ENCODE measurements around the gene DGUOK.

The DGUOK gene

DNA sequence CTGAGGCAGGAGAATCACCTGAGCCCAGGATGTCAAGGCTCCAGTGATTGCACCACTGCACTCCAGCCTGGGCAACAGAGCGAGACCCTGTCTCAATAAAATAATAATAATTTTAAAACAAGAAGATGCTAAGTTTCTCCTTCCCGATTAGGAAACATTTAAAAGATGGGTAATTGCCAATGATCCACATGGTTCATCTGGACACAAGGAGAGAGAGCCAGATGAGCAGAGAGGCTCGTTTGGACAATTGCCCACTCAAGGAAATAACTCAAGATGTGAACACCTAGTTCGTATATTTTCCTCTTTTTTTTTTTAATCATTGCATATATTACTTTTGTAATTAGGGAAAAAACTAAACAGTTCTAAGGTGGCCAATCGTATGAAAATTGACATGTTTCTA lies 37.5 kb upstream of the DGUOK start:
- TF ChIP-seq, protein P1, sequence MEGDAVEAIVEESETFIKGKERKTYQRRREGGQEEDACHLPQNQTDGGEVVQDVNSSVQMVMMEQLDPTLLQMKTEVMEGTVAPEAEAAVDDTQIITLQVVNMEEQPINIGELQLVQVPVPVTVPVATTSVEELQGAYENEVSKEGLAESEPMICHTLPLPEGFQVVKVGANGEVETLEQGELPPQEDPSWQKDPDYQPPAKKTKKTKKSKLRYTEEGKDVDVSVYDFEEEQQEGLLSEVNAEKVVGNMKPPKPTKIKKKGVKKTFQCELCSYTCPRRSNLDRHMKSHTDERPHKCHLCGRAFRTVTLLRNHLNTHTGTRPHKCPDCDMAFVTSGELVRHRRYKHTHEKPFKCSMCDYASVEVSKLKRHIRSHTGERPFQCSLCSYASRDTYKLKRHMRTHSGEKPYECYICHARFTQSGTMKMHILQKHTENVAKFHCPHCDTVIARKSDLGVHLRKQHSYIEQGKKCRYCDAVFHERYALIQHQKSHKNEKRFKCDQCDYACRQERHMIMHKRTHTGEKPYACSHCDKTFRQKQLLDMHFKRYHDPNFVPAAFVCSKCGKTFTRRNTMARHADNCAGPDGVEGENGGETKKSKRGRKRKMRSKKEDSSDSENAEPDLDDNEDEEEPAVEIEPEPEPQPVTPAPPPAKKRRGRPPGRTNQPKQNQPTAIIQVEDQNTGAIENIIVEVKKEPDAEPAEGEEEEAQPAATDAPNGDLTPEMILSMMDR (IDR thresholded peaks at IDR 0.05; ENCODE audit: insufficient read depth, low read depth, low read length, missing control alignments): no peak
- DNase-seq (ENCODE audit: low read depth): no peak
- no peak overlapping the region for H3K4me3 ChIP-seq (ENCODE audit: low read depth, low read length)

DNA sequence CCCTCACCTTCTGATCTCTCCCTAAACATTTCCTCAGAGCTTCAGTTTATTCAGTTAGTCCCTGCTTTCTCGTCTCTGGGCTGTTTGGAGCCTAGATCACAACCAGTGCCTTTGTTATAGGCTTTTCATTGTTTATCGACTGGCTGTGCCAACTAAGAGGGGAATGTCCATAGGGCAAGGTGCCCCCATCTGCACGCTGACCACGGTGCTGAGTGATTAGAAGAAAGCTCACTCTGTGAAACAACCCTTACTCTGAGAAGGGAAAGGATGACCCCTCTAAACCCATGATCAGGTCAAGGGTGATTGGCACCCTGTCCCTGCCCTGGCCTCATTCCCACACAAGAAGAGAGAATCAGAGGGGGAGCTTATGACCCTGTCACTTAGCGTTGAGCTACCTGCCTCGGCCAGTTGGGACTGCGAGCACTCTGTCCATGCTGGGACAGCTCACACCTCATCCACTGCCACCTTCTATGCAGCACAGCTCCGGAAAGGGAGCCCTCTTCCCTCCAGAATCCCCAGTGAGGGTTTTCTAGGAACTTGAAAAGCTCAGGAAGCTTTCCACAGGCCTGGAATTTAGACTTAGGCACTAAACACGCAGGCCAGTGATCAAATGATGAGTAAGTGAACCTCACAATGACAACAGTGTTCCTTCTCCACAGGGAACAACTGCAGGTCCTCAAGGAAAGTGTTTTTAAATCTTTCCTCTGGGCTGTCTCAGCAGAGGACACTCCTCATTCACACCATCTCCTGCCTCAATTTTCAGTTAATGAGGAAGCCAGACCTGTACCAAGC lies 36.2 kb upstream of the DGUOK start:
- no peak overlapping the region for H3K4me3 ChIP-seq (ENCODE audit: low read depth, low read length)
- no peak for DNase-seq (ENCODE audit: low read depth)
- TF ChIP-seq, protein P1 (IDR thresholded peaks at IDR 0.05; ENCODE audit: insufficient read depth, low read depth, low read length, missing control alignments): no peak

DNA sequence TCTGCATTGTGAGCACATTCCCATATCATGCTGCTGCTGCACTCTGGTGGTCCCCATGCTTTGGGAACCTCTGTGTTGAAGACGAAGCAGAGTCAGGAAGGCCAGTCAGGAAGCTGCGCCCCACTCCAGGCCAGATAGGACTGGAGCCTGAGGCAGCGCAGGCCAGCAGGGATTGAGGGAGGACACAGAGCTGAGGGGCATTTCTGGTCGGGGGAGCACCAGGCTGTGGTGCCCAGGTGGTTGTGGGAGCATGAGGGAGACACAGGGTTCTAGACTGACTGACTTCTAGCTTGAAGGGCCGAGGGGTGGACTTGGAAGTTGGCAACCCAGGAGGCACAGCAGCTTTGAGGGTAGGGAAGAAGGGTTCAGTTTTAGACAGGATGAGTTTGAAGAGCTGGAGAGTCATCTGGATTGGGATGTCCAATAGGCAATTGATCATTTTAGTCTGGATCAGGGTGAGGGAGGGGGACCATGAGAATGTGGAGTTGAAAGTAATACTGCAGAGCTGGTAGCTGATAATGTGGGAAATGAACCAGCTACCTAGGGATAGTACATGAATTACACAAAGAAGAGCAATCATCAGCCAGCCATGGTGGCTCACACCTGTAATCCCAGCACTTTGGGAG lies 35.3 kb upstream of the DGUOK start:
- DNase-seq (ENCODE audit: low read depth): no peak
- TF ChIP-seq, protein P1 (IDR thresholded peaks at IDR 0.05; ENCODE audit: insufficient read depth, low read depth, low read length, missing control alignments): no peak
- H3K4me3 ChIP-seq (ENCODE audit: low read depth, low read length): no peak overlapping the region

DNA sequence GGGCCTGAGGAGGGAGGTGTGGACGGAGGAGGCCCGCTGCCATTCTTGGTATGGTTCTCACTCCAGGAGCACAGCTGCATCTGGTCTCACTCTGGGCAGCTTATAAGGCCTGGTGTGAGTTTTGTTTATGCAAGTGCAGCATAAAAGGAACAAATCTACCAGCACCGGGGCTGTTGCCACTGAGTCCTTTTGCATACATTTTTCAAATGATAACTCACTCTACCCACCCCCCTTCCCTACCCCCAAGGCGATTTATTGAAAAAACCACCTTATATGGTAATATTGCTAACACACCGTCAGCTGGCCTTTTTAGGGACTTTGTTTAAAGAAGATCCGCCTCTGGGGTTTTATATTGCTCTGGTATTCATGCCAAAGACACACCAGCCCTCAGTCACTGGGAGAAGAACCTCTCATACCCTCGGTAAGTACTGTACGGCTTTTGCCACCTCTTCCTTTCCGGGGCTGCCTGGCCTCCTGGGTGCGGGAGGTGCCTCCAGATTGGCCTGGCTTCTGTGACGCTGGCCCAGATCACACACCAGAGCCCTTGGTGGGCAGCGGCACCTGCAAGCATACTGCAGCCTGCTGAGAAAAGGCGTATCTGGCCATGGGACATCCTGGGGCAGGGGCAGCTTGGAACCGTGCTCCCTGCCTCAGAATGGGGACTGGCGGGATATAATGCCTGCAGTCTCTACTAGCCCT lies 33.9 kb upstream of the DGUOK start, which contains the start of gene ACTG2:
Gene ACTG2, plus strand, starts transcription at position 378 of the 699 bp plus-strand sequence. CDS start 8,304 bp downstream, outside the sequence.
- DNase-seq (ENCODE audit: low read depth): no peak
- H3K4me3 ChIP-seq (ENCODE audit: low read depth, low read length): no peak within 1 kb of the TSS
- TF ChIP-seq, protein P1 (IDR thresholded peaks at IDR 0.05; ENCODE audit: insufficient read depth, low read depth, low read length, missing control alignments): no peak

DNA sequence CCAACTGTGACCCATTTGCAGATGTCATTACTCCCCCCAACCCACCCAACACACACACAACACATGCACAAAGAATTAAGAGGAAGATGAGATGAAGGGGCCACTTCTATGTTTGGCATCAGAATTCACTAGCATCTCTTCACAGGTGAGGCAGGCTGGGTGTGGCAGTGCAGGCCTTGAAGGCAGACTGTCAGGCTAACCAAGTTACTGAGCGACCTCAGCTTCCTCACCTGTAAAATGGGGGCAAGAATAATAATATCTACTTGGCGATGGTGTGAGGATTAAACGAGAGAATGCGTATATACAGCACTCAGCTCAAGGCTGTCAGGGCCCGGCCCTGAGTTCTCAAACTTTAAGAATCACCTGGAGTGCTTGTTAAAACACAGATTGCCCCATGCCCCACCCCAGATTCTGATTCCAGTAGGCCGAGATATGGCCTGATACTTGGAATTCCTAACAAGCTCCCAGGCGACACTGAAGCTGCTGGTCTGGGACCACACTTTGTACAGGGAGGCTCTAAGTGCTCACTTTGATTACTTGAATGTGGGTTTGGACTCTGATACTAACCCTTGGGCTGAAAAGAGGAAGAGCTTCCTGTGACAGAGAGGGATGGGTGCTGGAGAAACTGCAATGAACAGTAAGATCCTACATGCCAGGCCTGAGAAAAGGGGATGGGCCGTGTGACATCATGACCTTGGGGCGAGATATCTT lies 32.8 kb upstream of the DGUOK start:
- TF ChIP-seq, protein P1 (IDR thresholded peaks at IDR 0.05; ENCODE audit: insufficient read depth, low read depth, low read length, missing control alignments): no peak
- no peak for DNase-seq (ENCODE audit: low read depth)
- no peak overlapping the region for H3K4me3 ChIP-seq (ENCODE audit: low read depth, low read length)

DNA sequence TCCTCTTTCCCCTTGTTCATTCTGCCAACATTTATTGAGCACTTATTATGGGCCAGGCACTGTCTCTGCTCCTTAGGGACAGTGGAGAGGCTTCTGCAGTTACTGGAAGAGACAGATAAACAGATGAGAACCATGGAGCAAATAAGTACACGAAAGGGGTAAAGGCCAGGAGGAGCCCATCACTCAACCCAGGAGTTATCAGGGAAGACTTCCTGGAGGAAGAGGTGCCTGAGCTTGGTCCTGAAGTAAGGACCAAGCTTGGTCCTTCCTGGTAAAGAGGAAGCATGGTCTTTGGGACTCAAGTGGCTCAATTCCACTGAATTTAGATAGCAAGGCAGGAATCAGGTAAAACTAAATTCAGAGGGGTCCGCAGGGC lies 32.2 kb upstream of the DGUOK start:
- TF ChIP-seq, protein P1 (IDR thresholded peaks at IDR 0.05; ENCODE audit: insufficient read depth, low read depth, low read length, missing control alignments): no peak
- H3K4me3 ChIP-seq (ENCODE audit: low read depth, low read length): no peak overlapping the region
- DNase-seq (ENCODE audit: low read depth): no peak

All from GM12865 (cell line).